ENCODE measurements around the gene KCNF1. TPM values are rescaled to one million over a fixed set of nuclear protein-coding genes. Genes with fewer than 3 reads are reported as not detected.

Gene KCNF1
- total and polyA plus RNA-seq, 2 donors, result 0.32 to 0.68 TPM

DNA sequence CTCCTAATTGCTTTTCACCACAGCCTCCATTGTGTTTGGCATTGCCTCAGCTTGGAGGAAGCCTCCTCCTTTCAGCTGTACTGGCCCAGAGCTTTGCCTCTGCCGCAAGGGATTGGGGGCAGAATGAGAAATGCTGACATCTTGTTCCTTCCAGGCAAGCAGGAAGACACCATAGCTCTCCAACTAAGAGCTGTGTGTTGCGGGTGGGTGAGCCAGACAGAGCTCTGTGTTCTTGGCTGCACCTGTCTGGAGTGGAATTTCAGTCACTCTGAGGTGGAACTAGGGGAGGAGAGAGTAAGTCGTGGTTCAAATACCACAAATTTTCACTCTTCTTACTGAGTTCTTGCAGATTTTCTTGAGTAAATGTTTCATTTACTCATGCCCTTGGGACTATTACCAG is 36.6 kb upstream of the KCNF1 start:
- Histone ChIP-seq H3K27ac (ENCODE audit: low read depth) (no peak overlapping the region), H3K4me1 (ENCODE audit: insufficient read depth) (no peaks in the 10 kb centered on the region), H3K36me3 (ENCODE audit: insufficient read depth) (no peaks in the 10 kb centered on the region), H3K4me3 (ENCODE audit: low read depth, low read length) (no peak overlapping the region)
- no peak for DNase-seq (ENCODE audit: extremely low spot score)
- 87% methylated on average over 3 of the region's 3 CpGs for WGBS

DNA sequence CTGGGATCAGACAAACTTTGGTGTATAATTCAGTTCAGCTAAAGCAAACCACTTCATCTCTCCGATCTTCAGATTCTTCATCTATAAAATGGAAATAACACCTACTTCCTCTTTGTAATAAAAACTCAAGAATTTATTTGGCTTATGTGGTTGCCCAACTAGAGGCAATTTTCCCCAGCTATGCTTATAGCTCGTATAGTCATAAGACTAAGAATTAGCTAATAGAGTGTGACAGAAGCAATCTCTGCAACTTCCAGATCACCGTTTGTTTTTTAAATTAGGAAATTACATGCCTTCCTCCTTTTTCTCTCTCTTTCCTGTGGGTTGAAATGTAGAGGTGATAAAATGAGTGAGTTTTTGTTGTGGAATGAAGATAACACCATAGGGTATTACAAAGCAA is 35.3 kb upstream of the KCNF1 start:
- H3K4me3 ChIP-seq (ENCODE audit: low read depth, low read length), result no peak overlapping the region
- no peaks in the 10 kb centered on the region for H3K36me3 ChIP-seq (ENCODE audit: insufficient read depth)
- no peaks in the 10 kb centered on the region for H3K4me1 ChIP-seq (ENCODE audit: insufficient read depth)
- no peak for DNase-seq (ENCODE audit: extremely low spot score)
- no peak overlapping the region for H3K27ac ChIP-seq (ENCODE audit: low read depth)
- 59% methylated on average over 3 of the region's 3 CpGs for WGBS

DNA sequence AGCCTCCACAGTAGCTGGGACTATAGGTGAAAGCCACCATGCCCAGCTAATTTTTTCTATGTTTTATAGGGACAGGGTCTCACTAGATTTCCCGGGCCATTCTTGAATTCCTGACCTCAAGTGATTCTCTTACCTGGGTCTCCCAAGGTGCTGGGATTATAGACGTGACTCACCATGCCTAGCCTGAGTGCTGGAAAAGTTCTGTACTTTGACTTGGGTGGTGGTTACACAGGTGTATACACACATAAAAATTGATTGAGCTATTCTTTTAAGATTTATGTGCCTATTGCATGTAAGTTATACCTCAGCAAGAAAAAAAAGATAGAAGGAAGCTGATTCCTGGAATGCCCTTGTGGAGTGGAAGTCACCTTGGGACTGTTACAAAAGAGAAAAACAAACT is 34.8 kb upstream of the KCNF1 start:
- H3K4me1 ChIP-seq (ENCODE audit: insufficient read depth), result no peaks in the 10 kb centered on the region
- WGBS, result 86% methylated on average over 2 of the region's 2 CpGs
- DNase-seq (ENCODE audit: extremely low spot score), result no peak
- H3K27ac ChIP-seq (ENCODE audit: low read depth), result no peak overlapping the region
- no peaks in the 10 kb centered on the region for H3K36me3 ChIP-seq (ENCODE audit: insufficient read depth)
- H3K4me3 ChIP-seq (ENCODE audit: low read depth, low read length), result no peak overlapping the region

DNA sequence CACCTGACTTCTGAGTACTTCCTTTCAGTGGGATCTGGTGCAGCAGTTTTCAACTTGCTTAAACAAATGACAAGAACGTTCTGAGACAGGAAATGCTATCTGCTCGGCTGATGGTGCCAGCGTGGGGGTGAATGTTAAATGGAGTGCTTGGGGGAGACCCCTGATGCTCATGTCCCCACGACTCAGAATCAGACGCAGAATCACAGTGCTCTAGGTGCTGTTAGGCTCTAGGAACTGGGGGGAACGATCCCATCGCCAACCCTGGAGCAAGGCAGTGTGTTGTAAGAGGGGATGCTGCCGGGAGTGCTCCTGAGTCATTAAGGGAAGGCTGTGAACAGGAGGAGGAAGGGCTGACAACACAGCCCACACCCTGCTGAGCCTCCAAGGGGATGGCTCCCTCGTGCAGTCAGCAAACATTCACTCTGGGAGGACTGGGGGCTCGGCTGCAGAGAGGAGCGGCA is 34.1 kb upstream of the KCNF1 start:
- WGBS, result 50% methylated on average over 11 of the region's 11 CpGs
- Histone ChIP-seq H3K36me3 (ENCODE audit: insufficient read depth) (no peaks in the 10 kb centered on the region), H3K4me1 (ENCODE audit: insufficient read depth) (no peaks in the 10 kb centered on the region), H3K4me3 (ENCODE audit: low read depth, low read length) (no peak overlapping the region), H3K27ac (ENCODE audit: low read depth) (no peak overlapping the region)
- DNase-seq (ENCODE audit: extremely low spot score), result no peak

DNA sequence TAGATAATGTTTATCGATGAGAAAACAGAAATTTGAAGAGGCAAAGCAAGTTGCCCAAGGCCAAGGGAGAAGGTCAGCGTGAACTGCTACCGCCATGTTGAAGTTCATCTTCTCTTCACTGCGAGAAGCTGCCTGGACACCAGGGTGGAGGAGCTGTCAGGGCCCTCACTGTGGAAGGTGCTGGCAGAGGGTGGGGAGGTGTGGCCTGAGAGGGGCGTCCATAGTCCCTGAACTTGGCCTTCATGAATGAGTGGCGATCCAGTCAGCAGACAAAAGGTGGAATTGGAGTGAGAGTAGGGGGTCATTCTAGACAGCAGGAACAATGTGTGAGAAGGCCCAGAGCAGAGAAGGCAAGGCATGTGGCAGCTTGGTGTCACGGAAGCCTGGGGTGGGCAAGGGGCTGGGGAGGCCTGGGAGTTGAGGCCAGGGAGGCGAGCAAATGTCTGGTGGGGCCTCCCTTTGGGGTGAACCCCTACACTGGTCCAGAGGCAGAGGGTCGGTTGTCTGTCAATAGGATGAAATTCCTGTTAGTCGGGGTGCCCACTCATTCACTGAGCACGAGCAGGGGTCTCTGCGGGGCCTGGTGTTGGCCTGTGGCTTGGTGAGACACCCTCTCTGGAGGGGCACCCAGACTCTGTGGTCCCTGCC is 33.3 kb upstream of the KCNF1 start:
- DNase-seq (ENCODE audit: extremely low spot score), result no peak
- Histone ChIP-seq H3K36me3 (ENCODE audit: insufficient read depth) (no peaks in the 10 kb centered on the region), H3K4me1 (ENCODE audit: insufficient read depth) (no peaks in the 10 kb centered on the region), H3K4me3 (ENCODE audit: low read depth, low read length) (no peak overlapping the region), H3K27ac (ENCODE audit: low read depth) (no peak overlapping the region)
- 96% methylated on average over 12 of the region's 12 CpGs for WGBS

DNA sequence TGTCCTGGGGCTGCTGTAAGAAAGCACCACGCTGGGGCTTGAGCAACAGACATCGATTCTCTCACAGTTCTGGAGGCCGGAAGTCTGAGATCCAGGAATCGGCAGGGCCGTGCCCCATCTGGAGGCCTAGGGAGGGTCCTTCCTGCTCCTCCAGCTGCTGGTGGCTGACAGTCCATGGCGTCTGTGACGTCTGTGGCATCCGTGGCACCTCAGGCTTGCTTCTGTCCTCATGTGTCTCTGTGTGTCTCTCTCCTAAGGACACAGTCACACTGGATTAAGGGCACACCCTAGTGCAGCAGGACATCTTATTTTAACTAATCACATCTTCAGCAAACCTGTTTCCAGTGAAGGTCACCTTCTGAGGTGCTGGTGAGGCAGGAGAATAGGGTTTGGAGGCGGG is 32.6 kb upstream of the KCNF1 start:
- WGBS, result 91% methylated on average over 9 of the region's 9 CpGs
- Histone ChIP-seq H3K36me3 (ENCODE audit: insufficient read depth) (no peaks in the 10 kb centered on the region), H3K4me3 (ENCODE audit: low read depth, low read length) (no peak overlapping the region), H3K27ac (ENCODE audit: low read depth) (no peak overlapping the region), H3K4me1 (ENCODE audit: insufficient read depth) (no peaks in the 10 kb centered on the region)
- DNase-seq (ENCODE audit: extremely low spot score), result no peak

DNA sequence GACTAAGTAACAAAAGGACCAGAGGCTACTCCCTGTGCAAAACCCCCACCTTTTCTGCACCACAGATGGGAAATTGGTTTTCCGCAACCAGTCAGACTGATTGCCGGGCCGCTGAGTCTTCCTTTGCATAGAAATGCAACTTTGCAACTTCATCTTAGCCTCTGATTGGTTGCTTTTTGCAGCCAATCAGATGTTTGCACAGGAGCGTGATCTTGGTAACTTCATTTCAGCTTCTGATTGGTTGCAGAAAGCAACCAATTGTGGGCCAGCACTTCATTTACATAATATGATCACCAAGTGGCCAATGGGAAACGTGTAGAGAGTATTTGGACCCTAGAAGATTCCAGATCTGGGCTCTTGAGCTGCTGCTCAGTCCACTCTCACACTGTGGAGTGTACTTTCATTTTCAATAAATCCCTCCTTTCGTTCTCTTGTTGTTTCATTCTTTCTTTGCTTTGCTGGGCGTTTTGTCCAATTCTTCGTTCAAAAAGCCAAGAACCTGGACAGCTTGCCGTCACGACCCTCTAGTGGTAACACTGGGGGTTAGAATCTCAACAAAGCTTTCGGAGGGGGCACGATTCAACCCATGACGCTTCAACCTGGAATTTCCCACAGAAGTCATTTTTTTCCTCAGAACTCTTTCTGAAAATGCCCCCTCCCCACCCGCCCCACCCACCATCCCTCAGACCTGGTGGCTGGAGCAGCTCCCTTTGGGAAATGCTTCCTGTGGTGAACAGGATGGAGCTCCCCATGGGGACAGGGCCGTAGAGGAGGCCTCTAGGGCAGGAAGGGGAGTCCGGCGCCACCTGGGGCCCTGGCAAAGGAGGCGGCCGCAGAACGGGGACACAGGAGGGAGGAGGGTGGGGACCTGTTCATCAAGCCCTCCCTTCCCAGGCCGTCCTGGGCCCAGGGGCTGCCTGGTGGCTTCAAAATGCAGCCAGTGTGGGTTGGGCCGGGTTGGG is 31.8 kb upstream of the KCNF1 start:
- DNase-seq (ENCODE audit: extremely low spot score), result no peak
- no peak overlapping the region for H3K27ac ChIP-seq (ENCODE audit: low read depth)
- no peaks in the 10 kb centered on the region for H3K4me1 ChIP-seq (ENCODE audit: insufficient read depth)
- H3K36me3 ChIP-seq (ENCODE audit: insufficient read depth), result no peaks in the 10 kb centered on the region
- WGBS, result 89% methylated on average over 22 of the region's 22 CpGs
- no peak overlapping the region for H3K4me3 ChIP-seq (ENCODE audit: low read depth, low read length)

DNA sequence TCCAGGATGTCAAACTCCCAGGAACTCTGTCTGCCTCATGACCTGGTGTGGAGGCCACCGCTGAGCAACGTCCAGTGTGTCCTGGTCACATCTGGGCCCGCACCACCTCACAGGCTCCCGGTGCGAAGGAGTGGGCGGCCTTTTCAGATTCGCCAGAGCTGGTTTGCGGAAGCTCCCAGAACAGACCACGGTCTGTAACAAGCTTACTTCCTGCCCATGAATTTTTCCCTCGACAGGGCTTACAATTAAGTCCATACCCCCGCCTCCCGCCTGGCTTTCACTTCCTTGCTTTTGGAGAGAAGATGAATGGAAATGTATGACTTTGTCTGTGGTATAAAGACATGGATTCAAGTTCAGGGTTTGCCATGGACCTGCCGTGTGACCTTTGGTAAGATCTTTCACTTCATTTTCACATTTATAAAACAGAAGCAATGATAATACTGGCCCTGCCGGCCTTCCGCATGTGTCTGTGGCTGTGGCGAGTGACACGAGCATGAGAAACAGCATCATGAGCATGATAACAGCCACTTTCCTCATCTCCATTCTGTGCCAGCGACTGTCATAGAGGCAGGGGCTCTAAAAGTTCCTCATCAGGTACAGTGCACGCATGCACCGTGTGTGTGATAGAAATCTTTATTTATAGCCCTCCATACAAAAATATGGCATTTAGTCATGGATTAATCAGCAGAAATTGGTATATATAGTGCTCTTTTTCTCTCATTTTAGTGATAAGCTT is 31.0 kb upstream of the KCNF1 start:
- WGBS, result 87% methylated on average over 20 of the region's 20 CpGs
- Histone ChIP-seq H3K4me1 (ENCODE audit: insufficient read depth) (no peaks in the 10 kb centered on the region), H3K4me3 (ENCODE audit: low read depth, low read length) (no peak overlapping the region), H3K27ac (ENCODE audit: low read depth) (no peak overlapping the region), H3K36me3 (ENCODE audit: insufficient read depth) (no peaks in the 10 kb centered on the region)
- DNase-seq (ENCODE audit: extremely low spot score), result no peak

DNA sequence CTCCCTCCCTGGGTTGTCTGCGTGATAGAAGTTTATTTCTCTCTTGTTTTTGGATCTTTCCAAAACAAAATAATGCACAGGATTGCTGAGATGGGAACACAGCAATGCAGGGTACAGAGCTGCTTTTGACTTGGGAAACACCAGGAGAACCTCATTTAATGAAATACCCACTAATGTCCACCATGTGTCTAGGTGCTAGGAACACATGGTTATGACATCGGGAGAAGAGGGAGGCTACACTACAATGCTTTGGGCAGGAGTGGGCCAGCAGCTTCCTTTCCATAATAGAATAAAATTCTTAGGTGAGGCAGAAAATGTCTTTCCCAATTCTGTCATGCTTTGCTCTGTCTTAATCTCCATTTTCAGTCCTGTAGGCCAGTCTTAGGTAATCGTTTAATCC is 29.2 kb upstream of the KCNF1 start:
- no peak overlapping the region for H3K27ac ChIP-seq (ENCODE audit: low read depth)
- 85% methylated on average over 3 of the region's 3 CpGs for WGBS
- H3K36me3 ChIP-seq (ENCODE audit: insufficient read depth), result no peaks in the 10 kb centered on the region
- H3K4me3 ChIP-seq (ENCODE audit: low read depth, low read length), result no peak overlapping the region
- H3K4me1 ChIP-seq (ENCODE audit: insufficient read depth), result no peaks in the 10 kb centered on the region
- no peak for DNase-seq (ENCODE audit: extremely low spot score)

DNA sequence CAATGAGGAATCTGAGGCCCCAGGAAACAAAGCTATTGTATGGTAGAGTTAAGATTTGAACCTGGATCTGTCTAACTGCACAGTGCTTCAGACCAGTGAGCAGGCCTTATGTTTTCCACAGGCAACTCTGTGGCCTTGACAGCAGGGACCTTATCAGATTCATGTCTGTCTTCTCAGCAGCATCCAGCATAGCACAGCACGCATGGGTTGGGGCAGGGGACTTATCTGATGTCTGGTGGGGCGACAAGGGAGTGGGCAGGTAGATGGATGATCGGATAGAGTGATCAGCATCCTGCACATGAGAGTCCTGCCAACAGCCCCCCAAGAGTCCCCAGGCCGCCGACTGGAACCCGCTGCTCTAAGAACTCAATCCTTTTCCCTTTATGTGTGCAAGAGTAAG is 28.7 kb upstream of the KCNF1 start:
- Histone ChIP-seq H3K4me1 (ENCODE audit: insufficient read depth) (no peaks in the 10 kb centered on the region), H3K4me3 (ENCODE audit: low read depth, low read length) (no peak overlapping the region), H3K27ac (ENCODE audit: low read depth) (no peak overlapping the region), H3K36me3 (ENCODE audit: insufficient read depth) (no peaks in the 10 kb centered on the region)
- 89% methylated on average over 6 of the region's 6 CpGs for WGBS
- DNase-seq (ENCODE audit: extremely low spot score), result no peak

DNA sequence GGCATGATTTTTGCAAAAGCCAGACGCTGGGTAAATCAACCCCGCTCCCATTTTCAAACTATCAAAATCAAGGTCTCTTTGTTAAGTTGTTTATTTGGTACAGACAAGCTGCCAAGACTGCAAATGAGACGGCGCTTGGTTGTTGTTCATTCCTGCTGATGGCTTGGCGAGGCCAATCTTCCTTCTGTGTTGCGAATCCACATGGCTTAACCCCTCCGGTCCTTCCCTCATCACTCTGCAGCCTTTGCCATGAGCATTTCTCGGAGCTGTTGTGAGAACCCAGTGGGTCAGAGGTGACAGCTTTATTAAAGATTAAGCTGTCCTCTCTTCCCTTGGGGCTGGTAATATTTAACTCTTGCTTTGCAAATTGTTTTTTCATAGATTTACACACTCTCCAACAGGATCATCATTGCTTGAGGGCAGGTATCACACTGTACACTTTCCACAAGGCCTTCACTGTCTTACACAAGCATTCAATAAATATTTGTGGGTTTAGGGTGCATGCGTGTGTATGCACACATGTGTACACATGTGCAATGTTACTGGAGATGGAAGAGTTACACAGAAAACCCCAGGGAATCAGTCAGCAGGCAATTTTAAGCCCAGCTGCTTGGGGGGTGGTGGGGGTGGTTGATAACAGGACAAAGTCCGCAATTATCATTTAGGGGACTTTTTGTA is 27.8 kb upstream of the KCNF1 start:
- no peak for DNase-seq (ENCODE audit: extremely low spot score)
- H3K36me3 ChIP-seq (ENCODE audit: insufficient read depth), result no peaks in the 10 kb centered on the region
- H3K4me1 ChIP-seq (ENCODE audit: insufficient read depth), result no peaks in the 10 kb centered on the region
- 50% methylated on average over 10 of the region's 10 CpGs for WGBS
- no peak overlapping the region for H3K27ac ChIP-seq (ENCODE audit: low read depth)
- no peak overlapping the region for H3K4me3 ChIP-seq (ENCODE audit: low read depth, low read length)

DNA sequence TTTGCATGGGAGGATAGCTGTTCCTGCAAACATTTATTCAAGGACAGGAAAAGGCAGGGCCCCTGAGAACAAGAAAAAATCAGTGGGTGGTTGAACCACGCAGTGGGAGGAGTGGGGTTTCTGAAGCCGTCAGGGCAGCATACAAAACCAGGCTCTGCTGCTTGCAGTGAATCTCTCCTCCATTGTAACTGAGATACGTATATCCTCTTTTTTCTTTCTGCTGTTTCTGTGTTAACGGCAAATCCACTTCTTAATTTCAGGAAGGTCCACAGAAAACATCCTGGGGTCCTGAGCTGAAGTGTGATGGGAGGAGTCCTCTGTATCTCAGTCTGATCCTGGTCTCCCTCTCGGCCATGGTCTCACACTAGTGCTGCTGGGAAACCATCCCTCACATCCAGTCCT is 27.2 kb upstream of the KCNF1 start:
- H3K36me3 ChIP-seq (ENCODE audit: insufficient read depth), result no peaks in the 10 kb centered on the region
- DNase-seq (ENCODE audit: extremely low spot score), result no peak
- no peak overlapping the region for H3K4me3 ChIP-seq (ENCODE audit: low read depth, low read length)
- H3K27ac ChIP-seq (ENCODE audit: low read depth), result no peak overlapping the region
- H3K4me1 ChIP-seq (ENCODE audit: insufficient read depth), result no peaks in the 10 kb centered on the region
- WGBS, result 66% methylated on average over 5 of the region's 5 CpGs

DNA sequence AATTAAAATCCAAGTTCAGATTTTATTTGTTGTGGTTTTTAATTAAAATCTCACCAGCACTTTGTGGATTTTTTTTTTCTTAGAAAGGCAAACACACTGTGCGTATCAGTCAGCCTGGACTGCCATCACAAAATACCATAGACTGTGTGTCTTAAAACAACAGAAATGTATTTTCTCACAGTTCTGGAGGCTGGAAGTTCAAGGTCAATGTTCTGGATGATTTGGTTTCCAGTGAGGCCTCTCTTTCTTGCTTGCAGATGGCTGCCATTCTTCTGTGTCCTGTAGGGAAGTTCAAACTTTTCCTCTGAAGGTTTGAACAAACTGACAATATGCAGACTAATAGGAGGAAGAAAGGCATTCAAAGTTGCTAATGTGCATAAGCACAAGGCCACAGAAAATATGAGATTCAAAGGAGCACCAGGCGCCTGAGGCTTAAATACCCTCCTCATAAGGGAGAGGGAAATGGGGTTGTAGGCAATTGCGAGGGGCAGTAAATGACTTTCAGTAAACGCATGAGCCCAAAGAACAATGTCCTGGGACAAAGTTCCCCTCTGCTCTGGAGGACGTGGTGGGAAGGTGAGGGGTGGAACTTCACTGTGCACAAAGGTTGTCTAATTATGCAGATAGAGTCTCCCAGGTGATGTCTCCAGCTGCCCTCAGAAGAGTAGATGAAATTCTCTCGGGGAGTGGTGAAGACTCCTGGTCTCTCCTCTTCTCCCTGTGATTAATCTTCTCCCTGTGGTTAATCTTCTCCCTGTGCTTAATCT is 26.5 kb upstream of the KCNF1 start:
- WGBS, result 92% methylated on average over 6 of the region's 6 CpGs
- Histone ChIP-seq H3K4me3 (ENCODE audit: low read depth, low read length) (no peak overlapping the region), H3K27ac (ENCODE audit: low read depth) (no peak overlapping the region), H3K4me1 (ENCODE audit: insufficient read depth) (no peaks in the 10 kb centered on the region), H3K36me3 (ENCODE audit: insufficient read depth) (no peaks in the 10 kb centered on the region)
- no peak for DNase-seq (ENCODE audit: extremely low spot score)
